ENCODE data around the gene TMEM235.

TMEM235 gene

GRCh38 chr17:78214706-78215061 is 16.7 kb upstream of the TMEM235 start:
- TF ChIP-seq CTCF (IDR thresholded peaks at IDR 0.05; ENCODE audit: extremely low read depth, insufficient read depth, missing control alignments): no peak
- DNase-seq (ENCODE audit: low spot score): no peak
- in situ Hi-C loops (cut with MboI; ENCODE audit: low pct_unique_long_range_greater_than_20kb, low sequenced_read_pairs, unreplicated experiment): no loop called here

DNA sequence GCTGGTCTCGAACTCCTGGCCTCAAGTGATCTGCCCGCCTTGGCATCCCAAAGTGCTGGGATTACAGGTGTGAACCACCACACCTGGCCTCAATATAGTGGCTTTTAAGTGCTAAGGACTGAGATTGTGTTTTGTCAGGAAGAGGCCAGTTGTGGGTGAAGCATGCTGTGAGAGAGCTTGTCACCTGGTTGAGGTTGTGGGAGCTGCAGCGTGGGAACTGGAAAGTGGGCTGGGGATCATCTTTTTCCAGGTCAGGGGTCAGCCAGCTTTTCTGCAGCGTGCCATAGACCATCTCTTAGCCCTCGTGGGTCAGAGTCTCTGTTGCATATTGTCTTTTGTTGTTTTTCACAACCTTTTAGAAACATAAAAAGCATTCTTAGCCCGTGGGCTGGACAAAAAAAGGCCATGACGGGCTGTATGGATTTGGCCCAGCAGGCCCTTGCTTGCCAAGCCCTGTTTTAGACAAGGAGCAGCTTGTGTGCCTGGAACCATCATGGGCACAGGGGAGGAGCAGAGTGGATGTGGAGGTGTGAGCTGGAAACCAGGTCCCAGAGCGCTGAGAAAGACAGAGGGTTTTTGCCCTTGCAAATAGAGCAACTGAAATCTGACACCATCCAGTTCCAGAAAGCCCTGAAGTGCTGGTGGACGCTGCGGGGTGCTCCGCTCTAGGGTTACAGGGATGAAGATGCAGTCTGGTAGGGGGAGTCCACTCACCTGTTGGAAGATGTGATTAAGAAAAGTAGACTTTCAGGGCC is 11.9 kb upstream of the TMEM235 start:
- TF ChIP-seq CTCF (IDR thresholded peaks at IDR 0.05; ENCODE audit: extremely low read depth, insufficient read depth, missing control alignments): no peak
- DNase-seq (ENCODE audit: low spot score): no peak
- in situ Hi-C loops (cut with MboI; ENCODE audit: low pct_unique_long_range_greater_than_20kb, low sequenced_read_pairs, unreplicated experiment): no loop called here

- in situ Hi-C loops (cut with MboI; ENCODE audit: low pct_unique_long_range_greater_than_20kb, low sequenced_read_pairs, unreplicated experiment): no loop called here
- DNase-seq (ENCODE audit: low spot score): no peak
Observed at GRCh38 chr17:78223061-78223460, 8.4 kb upstream of the TMEM235 start.

DNA sequence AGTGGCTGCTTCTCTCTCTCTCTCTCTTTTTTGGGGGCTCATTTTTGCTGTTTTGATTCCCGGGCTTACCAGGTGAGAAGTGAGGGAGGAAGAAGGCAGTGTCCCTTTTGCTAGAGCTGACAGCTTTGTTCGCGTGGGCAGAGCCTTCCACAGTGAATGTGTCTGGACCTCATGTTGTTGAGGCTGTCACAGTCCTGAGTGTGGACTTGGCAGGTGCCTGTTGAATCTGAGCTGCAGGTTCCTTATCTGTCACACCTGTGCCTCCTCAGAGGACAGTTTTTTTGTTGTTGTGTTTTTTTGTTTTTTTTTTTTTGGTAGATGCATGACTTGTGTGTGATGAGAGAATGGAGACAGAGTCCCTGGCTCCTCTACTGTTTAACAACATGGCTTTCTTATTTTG is 7.7 kb upstream of the TMEM235 start:
- no peak for DNase-seq (ENCODE audit: low spot score)
- TF ChIP-seq CTCF (IDR thresholded peaks at IDR 0.05; ENCODE audit: extremely low read depth, insufficient read depth, missing control alignments): no peak
- in situ Hi-C loops (cut with MboI; ENCODE audit: low pct_unique_long_range_greater_than_20kb, low sequenced_read_pairs, unreplicated experiment): no loop called here

More at GRCh38 chr17:78223061-78223460, 8.4 kb upstream of the TMEM235 start:
- no peak for TF ChIP-seq CTCF (IDR thresholded peaks at IDR 0.05; ENCODE audit: extremely low read depth, insufficient read depth, missing control alignments)

DNA sequence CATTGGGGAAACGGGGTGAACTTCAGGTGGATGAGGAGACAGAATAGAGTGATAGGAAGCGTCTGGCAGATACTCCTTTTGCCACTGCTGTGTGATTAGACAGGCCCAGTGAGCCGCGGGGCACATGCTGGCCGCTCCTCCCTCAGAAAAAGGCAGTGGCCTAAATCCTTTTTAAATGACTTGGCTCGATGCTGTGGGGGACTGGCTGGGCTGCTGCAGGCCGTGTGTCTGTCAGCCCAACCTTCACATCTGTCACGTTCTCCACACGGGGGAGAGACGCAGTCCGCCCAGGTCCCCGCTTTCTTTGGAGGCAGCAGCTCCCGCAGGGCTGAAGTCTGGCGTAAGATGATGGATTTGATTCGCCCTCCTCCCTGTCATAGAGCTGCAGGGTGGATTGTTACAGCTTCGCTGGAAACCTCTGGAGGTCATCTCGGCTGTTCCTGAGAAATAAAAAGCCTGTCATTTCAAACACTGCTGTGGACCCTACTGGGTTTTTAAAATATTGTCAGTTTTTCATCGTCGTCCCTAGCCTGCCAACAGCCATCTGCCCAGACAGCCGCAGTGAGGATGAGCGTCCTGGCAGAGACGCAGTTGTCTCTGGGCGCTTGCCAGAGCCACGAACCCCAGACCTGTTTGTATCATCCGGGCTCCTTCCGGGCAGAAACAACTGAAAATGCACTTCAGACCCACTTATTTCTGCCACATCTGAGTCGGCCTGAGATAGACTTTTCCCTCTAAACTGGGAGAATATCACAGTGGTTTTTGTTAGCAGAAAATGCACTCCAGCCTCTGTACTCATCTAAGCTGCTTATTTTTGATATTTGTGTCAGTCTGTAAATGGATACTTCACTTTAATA is 7.0 kb upstream of the TMEM235 start:
- in situ Hi-C loops (cut with MboI; ENCODE audit: low pct_unique_long_range_greater_than_20kb, low sequenced_read_pairs, unreplicated experiment): no loop called here
- no peak for DNase-seq (ENCODE audit: low spot score)
- TF ChIP-seq CTCF (IDR thresholded peaks at IDR 0.05; ENCODE audit: extremely low read depth, insufficient read depth, missing control alignments): no peak

GRCh38 chr17:78225088-78225865 is 6.2 kb upstream of the TMEM235 start:
- in situ Hi-C loops (cut with MboI; ENCODE audit: low pct_unique_long_range_greater_than_20kb, low sequenced_read_pairs, unreplicated experiment): no loop called here
- no peak for TF ChIP-seq CTCF (IDR thresholded peaks at IDR 0.05; ENCODE audit: extremely low read depth, insufficient read depth, missing control alignments)
- no peak for DNase-seq (ENCODE audit: low spot score)

Data from GM13977 (cell line).